ENCODE data around the gene GRIN3B.

The GRIN3B gene

GRCh38 chr19:1001538-1002166, 1.4 kb downstream of the GRIN3B start:
- Mint-ChIP-seq H3K4me1 (ENCODE audit: low read depth in 2 of 2) (peaks cover 9 to 15% of the 10 kb centered on the region in 2 donors), H3K27ac (no peak overlapping the region), H3K9me3 (no peaks in the 10 kb centered on the region), H3K4me3 (peak overlapping the region; percentile 54 to 59), H3K27me3 (peaks cover 21 to 40% of the 10 kb centered on the region in 2 donors), H3K36me3 (ENCODE audit: insufficient read depth) (peaks cover 19% of the 10 kb centered on the region)
- ATAC-seq (replicated peaks) (peak; percentile 61), DNase-seq (peak; percentile 74 to 76 (median 74))

- ATAC-seq (replicated peaks) (no peak), DNase-seq (no peak)
- H3K4me3 Mint-ChIP-seq, result no peak overlapping the region
- peaks cover 21 to 40% of the 10 kb centered on the region in 2 donors for H3K27me3 Mint-ChIP-seq
- no peak overlapping the region for H3K27ac Mint-ChIP-seq
- peaks cover 6 to 15% of the 10 kb centered on the region in 2 donors for H3K4me1 Mint-ChIP-seq (ENCODE audit: low read depth in 2 of 2)
- H3K9me3 Mint-ChIP-seq, result no peaks in the 10 kb centered on the region
- peaks cover 24% of the 10 kb centered on the region for H3K36me3 Mint-ChIP-seq (ENCODE audit: insufficient read depth)
Measured at GRCh38 chr19:1002600-1002999, 2.4 kb downstream of the GRIN3B start.

- H3K4me3 Mint-ChIP-seq, result no peak overlapping the region
- no peak overlapping the region for H3K27ac Mint-ChIP-seq
- DNase-seq, result no peak
- H3K27me3 Mint-ChIP-seq, result peaks cover 21 to 33% of the 10 kb centered on the region in 2 donors
- no peak for ATAC-seq (replicated peaks)
- peaks cover 26% of the 10 kb centered on the region for H3K36me3 Mint-ChIP-seq (ENCODE audit: insufficient read depth)
- H3K4me1 Mint-ChIP-seq (ENCODE audit: low read depth in 2 of 2), result peaks cover 6 to 15% of the 10 kb centered on the region in 2 donors
- no peaks in the 10 kb centered on the region for H3K9me3 Mint-ChIP-seq
Measured at GRCh38 chr19:1003283-1003682, 3.1 kb downstream of the GRIN3B start.

- Mint-ChIP-seq H3K4me1 (ENCODE audit: low read depth in 2 of 2) (peaks cover 4 to 15% of the 10 kb centered on the region in 2 donors), H3K36me3 (ENCODE audit: insufficient read depth) (peaks cover 23% of the 10 kb centered on the region), H3K9me3 (no peaks in the 10 kb centered on the region), H3K27ac (no peak overlapping the region), H3K4me3 (no peak overlapping the region), H3K27me3 (peaks cover 14 to 22% of the 10 kb centered on the region in 2 donors)
- ATAC-seq (replicated peaks), result no peak
- DNase-seq, result no peak
Measured at GRCh38 chr19:1004204-1004802, 4.1 kb downstream of the GRIN3B start.

- no peak overlapping the region for H3K27ac Mint-ChIP-seq
- no peak overlapping the region for H3K4me3 Mint-ChIP-seq
- ATAC-seq (replicated peaks) (no peak), DNase-seq (no peak)
- H3K27me3 Mint-ChIP-seq, result peaks cover 11 to 18% of the 10 kb centered on the region in 2 donors
- no peaks in the 10 kb centered on the region for H3K9me3 Mint-ChIP-seq
- H3K4me1 Mint-ChIP-seq (ENCODE audit: low read depth in 2 of 2), result peaks cover 3 to 15% of the 10 kb centered on the region in 2 donors
- peaks cover 28% of the 10 kb centered on the region for H3K36me3 Mint-ChIP-seq (ENCODE audit: insufficient read depth)
Measured at GRCh38 chr19:1004803-1005664, 4.8 kb downstream of the GRIN3B start.

GRCh38 chr19:1006711-1007398, 6.6 kb downstream of the GRIN3B start:
- Mint-ChIP-seq H3K4me1 (ENCODE audit: low read depth in 2 of 2) (peaks cover 1 to 10% of the 10 kb centered on the region in 2 donors), H3K27ac (peak overlapping the region; percentile 76 to 81), H3K4me3 (no peak overlapping the region), H3K9me3 (no peaks in the 10 kb centered on the region), H3K27me3 (peaks cover 7 to 9% of the 10 kb centered on the region in 2 donors), H3K36me3 (ENCODE audit: insufficient read depth) (peaks cover 32% of the 10 kb centered on the region)
- no peak for DNase-seq
- ATAC-seq (replicated peaks), result no peak

- H3K4me1 Mint-ChIP-seq (ENCODE audit: low read depth in 2 of 2), result peaks cover 1 to 8% of the 10 kb centered on the region in 2 donors
- ATAC-seq (replicated peaks) (no peak), DNase-seq (no peak)
- peaks cover 3 to 5% of the 10 kb centered on the region in 2 donors for H3K27me3 Mint-ChIP-seq
- peak overlapping the region; percentile 76 to 81 for H3K27ac Mint-ChIP-seq
- H3K36me3 Mint-ChIP-seq (ENCODE audit: insufficient read depth), result peaks cover 37% of the 10 kb centered on the region
- H3K9me3 Mint-ChIP-seq, result no peaks in the 10 kb centered on the region
- no peak overlapping the region for H3K4me3 Mint-ChIP-seq
Measured at GRCh38 chr19:1007399-1008251, 7.4 kb downstream of the GRIN3B start.

- Mint-ChIP-seq H3K4me3 (no peak overlapping the region), H3K27me3 (no peaks in the 10 kb centered on the region), H3K4me1 (ENCODE audit: low read depth in 2 of 2) (peaks cover 1 to 6% of the 10 kb centered on the region in 2 donors), H3K27ac (no peak overlapping the region), H3K9me3 (no peaks in the 10 kb centered on the region), H3K36me3 (ENCODE audit: insufficient read depth) (peaks cover 44% of the 10 kb centered on the region)
- no peak for DNase-seq
- ATAC-seq (replicated peaks), result peak; percentile 13
Measured at GRCh38 chr19:1008268-1009040, 8.2 kb downstream of the GRIN3B start.

- no peak overlapping the region for H3K4me3 Mint-ChIP-seq
- peaks cover 42% of the 10 kb centered on the region for H3K36me3 Mint-ChIP-seq (ENCODE audit: insufficient read depth)
- H3K27ac Mint-ChIP-seq, result no peak overlapping the region
- H3K9me3 Mint-ChIP-seq, result no peaks in the 10 kb centered on the region
- H3K4me1 Mint-ChIP-seq (ENCODE audit: low read depth in 2 of 2), result peaks cover 3 to 6% of the 10 kb centered on the region in 2 donors
- ATAC-seq (replicated peaks) (no peak), DNase-seq (no peak)
- H3K27me3 Mint-ChIP-seq, result no peaks in the 10 kb centered on the region
Measured at GRCh38 chr19:1009041-1009980, 9.1 kb downstream of the GRIN3B start.

GRCh38 chr19:1009981-1010538, 9.8 kb downstream of the GRIN3B start:
- H3K27me3 Mint-ChIP-seq, result no peaks in the 10 kb centered on the region
- ATAC-seq (replicated peaks), result no peak
- H3K36me3 Mint-ChIP-seq (ENCODE audit: insufficient read depth), result peaks cover 48% of the 10 kb centered on the region
- no peak overlapping the region for H3K4me3 Mint-ChIP-seq
- DNase-seq, result no peak
- H3K4me1 Mint-ChIP-seq (ENCODE audit: low read depth in 2 of 2), result peaks cover 3 to 6% of the 10 kb centered on the region in 2 donors
- no peak overlapping the region for H3K27ac Mint-ChIP-seq
- H3K9me3 Mint-ChIP-seq, result no peaks in the 10 kb centered on the region
